Colonic mucosa (tissue), 4 donors: ENCODE measurements around the gene AIG1. TPM values are rescaled to one million over a fixed set of nuclear protein-coding genes. Genes with fewer than 3 reads are reported as not detected.
"Not testable (repeated sequence)": the region's sequence is repeated elsewhere in the genome, so short reads cannot be mapped to it uniquely, and the experiment has no call there.

Source experiments
- DNase-seq: peaks from one replicate; pipeline ENCODE4 v3.0.0-alpha.2; 2020
- H3K27ac ChIP-seq: fragments of 200-600 bp; one replicate; pipeline ENCODE4 v1.8.0; 2021
- H3K27me3 ChIP-seq: fragments of 200-600 bp; one replicate; pipeline ENCODE4 v1.8.0; 2021
- H3K36me3 ChIP-seq: fragments of 200-600 bp; one replicate; pipeline ENCODE4 v1.8.0; 2021
- H3K4me1 ChIP-seq: fragments of 200-600 bp; one replicate; pipeline ENCODE4 v1.8.0; 2021; ENCODE audit warnings: mild to moderate bottlenecking
- H3K4me3 ChIP-seq: fragments of 200-600 bp; one replicate; pipeline ENCODE4 v1.8.0; 2021
- H3K9ac ChIP-seq, 2 donors: one replicate each; pipeline ENCODE4 v1.7.0; 2013; ENCODE audit warnings: control low read depth in 2 of 2, low read depth in 2 of 2, low read length in 2 of 2
- H3K9me3 ChIP-seq: fragments of 200-600 bp; one replicate; pipeline ENCODE4 v1.8.0; 2021
- CTCF ChIP-seq: fragments of 200-600 bp; IDR thresholded peaks from one replicate; pipeline ENCODE4 v1.8.0; 2022; ENCODE audit warnings: antibody characterized with exemption, mild to moderate bottlenecking
- intact Hi-C: fragments of 100-400 bp; cut with DNase I; formaldehyde crosslinking; loops from one replicate; pipeline ENCODE4 v1.14.1; 2022
- total RNA-seq, 2 donors: library from RNA; stranded (reverse); fragmentation: NEBNext Ultra II Directional in 1 of 2; extraction: Animal tissue kit (Norgen Biotek cat#: 25700) in 1 of 2; gene quantifications; one replicate each; pipeline ENCODE4 v1.2.1, GENCODE V29; 2021
- donor health status: healthy.
- donor health status: DM: no; HTN: no; CAD: no.
- donor health status: DM: no; HTN: no; CAD: no.

The AIG1 gene
- total RNA-seq, 2 donors from 2014 or later, result 24.2 to 28.8 TPM

DNA sequence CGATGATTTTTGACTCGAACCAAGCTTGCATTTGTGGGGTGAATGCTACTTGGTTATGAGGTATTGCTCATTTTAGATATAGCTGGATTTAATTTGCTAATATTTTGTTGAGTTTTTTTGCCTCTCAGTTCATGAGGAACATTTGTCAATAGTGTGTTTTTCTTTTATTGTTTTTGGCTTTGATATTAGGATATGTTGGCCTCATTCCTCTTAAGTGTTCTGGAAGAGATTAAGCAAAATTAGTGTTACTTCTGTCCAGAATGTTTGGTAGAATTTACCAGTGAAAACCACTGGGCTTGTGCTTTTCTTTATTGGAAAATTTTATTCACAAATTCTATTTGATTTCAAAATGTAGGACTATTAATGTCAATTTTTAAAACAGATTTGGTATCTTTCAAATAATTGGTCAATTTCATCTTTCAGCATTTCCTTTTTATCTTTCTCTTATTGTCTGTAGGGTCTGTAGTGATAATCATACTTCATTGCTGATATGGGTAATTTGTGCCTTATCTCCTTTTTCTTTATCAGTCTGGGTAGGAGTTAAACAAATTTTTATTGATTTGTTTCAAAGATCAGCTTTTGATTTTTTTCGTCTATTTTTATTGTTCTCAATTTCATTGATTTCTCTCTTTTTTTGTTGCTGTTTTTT, 14.1 kb downstream of the AIG1 start:
- no peak overlapping the region for H3K9ac ChIP-seq
- DNase-seq, result no peak
- no peaks in the 10 kb centered on the region for H3K36me3 ChIP-seq
- no peaks in the 10 kb centered on the region for H3K9me3 ChIP-seq
- H3K27me3 ChIP-seq, result no peaks in the 10 kb centered on the region
- no peaks in the 10 kb centered on the region for H3K4me1 ChIP-seq
- H3K27ac ChIP-seq, result no peak overlapping the region
- intact Hi-C loops, result no loop called here
- no peak overlapping the region for H3K4me3 ChIP-seq
- TF ChIP-seq CTCF, result no peak

DNA sequence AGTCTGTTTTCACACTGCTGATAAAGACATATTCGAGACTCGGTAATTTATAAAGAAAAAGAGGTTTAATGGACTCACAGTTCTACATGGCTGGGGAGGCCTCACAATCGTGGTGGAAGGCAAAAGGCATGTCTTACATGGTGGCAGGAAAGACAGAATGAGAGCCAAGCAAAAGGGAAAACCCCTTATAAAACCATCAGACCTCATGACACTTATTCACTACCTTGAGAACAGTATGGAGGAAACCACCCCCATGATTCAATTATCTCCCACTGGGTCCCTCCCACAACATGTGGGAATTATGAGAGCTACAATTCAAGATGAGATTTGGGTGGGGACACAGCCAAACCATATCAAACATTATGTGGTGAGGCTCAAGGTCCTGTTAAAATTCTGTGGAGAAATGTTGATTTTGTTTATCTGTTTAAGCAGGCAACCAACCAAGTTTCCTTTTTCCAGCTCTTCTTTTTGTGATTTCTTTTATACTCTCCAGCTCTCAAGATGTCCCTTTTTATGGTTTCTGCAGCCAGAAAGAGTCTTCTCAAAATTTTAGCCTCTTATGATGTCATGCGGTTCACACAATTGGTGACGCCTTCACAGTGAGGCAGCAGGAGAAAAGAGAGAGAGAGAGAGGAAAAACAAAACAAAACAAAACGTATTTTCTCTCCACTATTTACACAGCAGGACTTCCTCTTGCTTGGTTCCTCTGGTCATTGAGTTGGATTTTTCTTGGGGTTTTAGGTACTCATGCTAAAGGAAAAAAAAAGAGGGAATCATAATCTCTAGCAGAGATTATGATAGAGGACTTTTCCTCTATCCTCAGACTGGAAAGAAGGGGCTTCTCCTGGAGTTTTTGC, 18.0 kb downstream of the AIG1 start:
- H3K9me3 ChIP-seq, result no peaks in the 10 kb centered on the region
- intact Hi-C loops, result no loop called here
- no peak overlapping the region for H3K4me3 ChIP-seq
- no peak overlapping the region for H3K27ac ChIP-seq
- H3K4me1 ChIP-seq, result no peaks in the 10 kb centered on the region
- H3K27me3 ChIP-seq, result no peaks in the 10 kb centered on the region
- H3K36me3 ChIP-seq, result no peaks in the 10 kb centered on the region
- no peak for DNase-seq
- peak; percentile 3 for TF ChIP-seq CTCF
- no peak overlapping the region for H3K9ac ChIP-seq

DNA sequence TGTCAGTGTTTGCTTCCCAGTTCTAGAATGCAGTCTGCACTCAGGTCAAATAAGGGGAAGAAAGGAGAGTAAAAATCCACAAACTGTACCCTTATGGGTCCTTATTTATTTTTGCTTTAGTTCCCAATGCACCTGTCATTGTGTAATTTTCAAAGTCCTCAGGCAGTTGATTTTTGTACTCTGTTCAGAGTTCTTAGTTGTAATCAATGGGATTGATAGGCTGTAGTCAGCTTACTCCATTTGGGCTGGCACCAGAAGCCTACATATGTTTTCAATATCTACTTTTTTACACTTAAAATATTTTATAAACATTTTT, 18.6 kb downstream of the AIG1 start:
- Histone ChIP-seq H3K27me3 (no peaks in the 10 kb centered on the region), H3K4me1 (no peaks in the 10 kb centered on the region), H3K36me3 (no peaks in the 10 kb centered on the region), H3K9ac (no peak overlapping the region), H3K4me3 (no peak overlapping the region), H3K9me3 (no peaks in the 10 kb centered on the region), H3K27ac (no peak overlapping the region)
- intact Hi-C loops, result no loop called here
- no peak for TF ChIP-seq CTCF
- no peak for DNase-seq

DNA sequence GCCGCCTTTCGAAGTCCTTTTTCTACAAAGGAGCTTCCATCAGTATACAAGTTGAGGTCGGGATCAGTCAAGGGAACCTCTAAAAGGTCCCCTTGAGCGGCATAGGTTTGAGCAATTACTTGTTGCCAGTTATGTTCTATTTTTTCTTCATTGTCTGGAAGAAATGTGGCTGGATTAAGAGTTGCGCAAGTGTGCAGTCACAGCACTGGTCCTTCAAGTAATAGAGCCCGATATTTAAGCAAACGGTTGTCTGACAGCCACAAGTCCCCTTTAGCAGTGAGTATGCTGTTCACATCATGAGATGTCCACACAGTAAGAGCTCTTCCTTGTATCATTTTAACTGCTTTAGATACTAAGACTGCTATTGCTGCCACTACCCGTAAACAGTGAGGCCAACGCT, 21.6 kb downstream of the AIG1 start:
- H3K9ac ChIP-seq, H3K36me3 ChIP-seq, intact Hi-C loops, H3K4me1 ChIP-seq, H3K27me3 ChIP-seq, H3K4me3 ChIP-seq, H3K9me3 ChIP-seq, DNase-seq, H3K27ac ChIP-seq: not testable (repeated sequence)

- H3K27ac ChIP-seq, H3K4me1 ChIP-seq, H3K36me3 ChIP-seq, intact Hi-C loops, H3K27me3 ChIP-seq, H3K9me3 ChIP-seq, H3K4me3 ChIP-seq, DNase-seq, H3K9ac ChIP-seq: not testable (repeated sequence)
Measured at GRCh38 chr6:143084019-143084418, 23.3 kb downstream of the AIG1 start.

DNA sequence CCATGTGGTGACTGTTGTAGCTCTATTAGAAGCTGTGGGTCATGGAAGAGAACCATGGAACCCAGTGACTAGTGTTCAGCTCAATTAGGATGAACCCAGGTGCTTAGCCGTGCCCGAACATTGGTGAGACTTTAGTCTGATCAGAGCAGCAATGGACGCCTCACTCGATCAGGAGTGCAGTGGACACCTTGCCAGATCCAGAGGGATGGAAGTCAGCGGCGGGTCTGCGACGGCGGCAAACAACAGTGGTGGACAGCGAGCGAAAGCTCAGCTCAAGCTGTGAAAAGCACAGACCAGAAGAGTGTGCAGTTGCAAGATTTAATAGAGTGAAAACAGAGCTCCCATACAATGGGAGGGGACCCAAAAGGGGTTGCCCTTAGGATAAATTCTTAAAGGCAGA, 26.6 kb downstream of the AIG1 start:
- intact Hi-C loops, H3K4me3 ChIP-seq, H3K4me1 ChIP-seq, DNase-seq, H3K9me3 ChIP-seq, H3K36me3 ChIP-seq, H3K27ac ChIP-seq, H3K9ac ChIP-seq, H3K27me3 ChIP-seq: not testable (repeated sequence)

DNA sequence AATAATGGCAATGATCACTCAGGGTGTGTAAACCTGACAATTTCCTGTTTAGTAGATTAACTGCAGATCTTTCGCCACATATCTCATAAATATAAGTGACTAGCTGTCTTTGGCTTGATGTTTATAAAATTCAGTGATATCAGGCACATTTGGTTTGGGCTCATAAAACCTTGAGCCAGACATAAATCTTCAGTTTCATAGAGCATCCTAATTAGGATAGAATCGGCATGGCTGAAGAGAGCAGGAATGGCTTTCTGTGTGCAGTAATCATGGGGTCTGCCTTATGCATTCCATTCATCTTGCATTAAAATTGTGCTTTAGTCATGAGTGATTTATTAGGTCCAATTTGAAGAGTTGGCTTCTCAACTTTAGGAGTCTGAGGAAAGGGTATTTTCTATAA, 27.2 kb downstream of the AIG1 start:
- no peaks in the 10 kb centered on the region for H3K4me1 ChIP-seq

More for the DNA sequence above, 27.2 kb downstream of the AIG1 start:
- Histone ChIP-seq H3K4me3 (no peak overlapping the region), H3K9ac (no peak overlapping the region), H3K27ac (no peak overlapping the region), H3K9me3 (no peaks in the 10 kb centered on the region), H3K27me3 (no peaks in the 10 kb centered on the region), H3K36me3 (no peaks in the 10 kb centered on the region)
- intact Hi-C loops, result no loop called here
- TF ChIP-seq CTCF, result no peak
- DNase-seq, result no peak
